K562 (cell line): ENCODE measurements around the gene RPL22L1. TPM values are rescaled to one million over a fixed set of nuclear protein-coding genes. Genes with fewer than 3 reads are reported as not detected.

Experiments
- ATAC-seq: fragments of 200-7000 bp; cut with Tn5 transposase; 3 replicates; pipeline ENCODE4 v1.9.1; 2020; ENCODE audit warnings: moderate library complexity
- BruUV-seq: library from RNA; stranded (reverse); fragments of 400-500 nt; replicated peaks from 2 replicates; lab custom pipeline; 2021; lab: Mats Ljungman, UMichigan
- CTCF ChIA-PET: fragments of 300-600 bp; formaldehyde crosslinking; extraction: SDS; loops from one replicate; lab custom pipeline; 2021; ENCODE audit warnings: low intra/inter-chr PET ratio; lab: Yijun Ruan, JAX
- POLR2A ChIA-PET: fragments of 300-600, 350-650 bp; sonication (Branson Sonifier 250); formaldehyde crosslinking; extraction: SDS; loops from one replicate; lab custom pipeline; 2021; ENCODE audit warnings: antibody characterized with exemption, inconsistent platforms; lab: Yijun Ruan, JAX
- DNase-seq, 4 experiments: peaks; one replicate each; pipeline versions ENCODE4 v3.0.0 to v3.0.0-alpha.2; 2011 to 2018; ENCODE audit warnings: low spot score in 3 of 4, mixed read lengths in 3 of 4; ENCODE audit errors: extremely low read depth in 1 of 4
- FAIRE-seq: peaks from 2 replicates; lab custom pipeline; 2011; peaks lifted over from hg19 to GRCh38; lab: Jason Lieb, UNC
- H2AFZ ChIP-seq: 2 replicates; pipeline ENCODE4 v1.6.0; 2011; ENCODE audit warnings: low read depth, low read length, control low read depth, inconsistent platforms
- H3K27ac ChIP-seq: fragments of 200-600 bp; 3 replicates; pipeline ENCODE4 v1.8.0; 2011; ENCODE audit warnings: low read depth, mild to moderate bottlenecking, control low read depth, inconsistent platforms, low read length, moderate library complexity, mixed read lengths; ENCODE audit errors: extremely low read depth
- H3K27me3 ChIP-seq, 2 experiments: fragments of 300-600 bp in 1 of 2; 2 replicates in 1 of 2; 3 replicates in 1 of 2; pipeline versions ENCODE4 v1.6.0 to v1.8.0; 2011; ENCODE audit warnings: inconsistent platforms in 2 of 2, low read length in 2 of 2, mild to moderate bottlenecking in 1 of 2, mixed read lengths in 1 of 2, moderate library complexity in 1 of 2; ENCODE audit not compliant: control insufficient read depth in 2 of 2, insufficient read depth in 2 of 2
- H3K36me3 ChIP-seq: fragments of 300-600 bp; 3 replicates; pipeline ENCODE4 v1.8.0; 2011; ENCODE audit warnings: mild to moderate bottlenecking, low read length, inconsistent platforms; ENCODE audit not compliant: control insufficient read depth, insufficient read depth
- H3K4me1 ChIP-seq, 2 experiments: fragments of 200-600 bp in 1 of 2; replicated peaks in 1 of 2; 2 replicates in 1 of 2; 3 replicates in 1 of 2; pipeline versions ENCODE4 v1.5.1 to v1.8.0; 2011; ENCODE audit warnings: inconsistent platforms in 2 of 2, low read length in 2 of 2, mild to moderate bottlenecking in 1 of 2, mixed read lengths in 1 of 2, moderate library complexity in 1 of 2; ENCODE audit not compliant: control insufficient read depth in 2 of 2, insufficient read depth in 2 of 2
- H3K4me2 ChIP-seq: 2 replicates; pipeline ENCODE4 v1.6.1; 2011; ENCODE audit warnings: low read length, control low read depth, inconsistent platforms, mixed read lengths; ENCODE audit not compliant: insufficient read depth
- H3K4me3 ChIP-seq: fragments of 200-600 bp; sonication (generic), shearing (Covaris generic); 2 replicates; pipeline ENCODE4 v1.5.1; 2016; ENCODE audit warnings: control low read depth, inconsistent platforms
- H3K79me2 ChIP-seq: fragments of 200-600 bp; 3 replicates; pipeline ENCODE4 v1.8.0; 2011; ENCODE audit warnings: low read length, inconsistent platforms; ENCODE audit not compliant: control insufficient read depth, insufficient read depth
- H3K9ac ChIP-seq, 2 experiments: 2 replicates each; pipeline versions ENCODE4 v1.6.0 to v1.6.1; 2011; ENCODE audit warnings: low read depth in 2 of 2, low read length in 2 of 2, control low read depth in 1 of 2, inconsistent platforms in 1 of 2, mild to moderate bottlenecking in 1 of 2, mixed read lengths in 1 of 2; ENCODE audit not compliant: insufficient read depth in 1 of 2
- H3K9me1 ChIP-seq: one replicate; pipeline ENCODE4 v1.6.0; 2011; ENCODE audit warnings: inconsistent platforms, mild to moderate bottlenecking, low read length, moderate library complexity; ENCODE audit not compliant: control insufficient read depth, insufficient read depth
- H3K9me3 ChIP-seq: replicated peaks from 2 replicates; pipeline ENCODE4 v1.5.1; 2011; ENCODE audit warnings: low read depth, low read length, inconsistent platforms; ENCODE audit not compliant: control insufficient read depth, insufficient read depth
- H4K20me1 ChIP-seq: replicated peaks from 2 replicates; pipeline ENCODE4 v1.6.1; 2011; ENCODE audit warnings: low read length, inconsistent platforms, mixed read lengths; ENCODE audit not compliant: control insufficient read depth, insufficient read depth
- CREM ChIP-seq: IDR thresholded peaks from 2 replicates; pipeline ENCODE4 v1.6.1; 2014; ENCODE audit warnings: antibody characterized with exemption, low read depth
- DPF2 ChIP-seq: fragments of 450-650 bp; IDR thresholded peaks from 2 replicates; pipeline ENCODE4 v1.6.1; 2016
- ESRRA ChIP-seq: fragments of 450-650 bp; IDR thresholded peaks from 2 replicates; pipeline ENCODE4 v1.6.1; 2014; ENCODE audit warnings: low read depth, mild to moderate bottlenecking, moderate library complexity, borderline replicate concordance
- GABPB2 ChIP-seq: fragments of 250-450 bp; sonication (Bioruptor Pico); conservative IDR thresholded peaks from 2 replicates; pipeline ENCODE4 v1.5.1; 2021; ENCODE audit warnings: mild to moderate bottlenecking
- HDAC8 ChIP-seq: fragments of 450-650 bp; IDR thresholded peaks from 2 replicates; pipeline ENCODE4 v1.6.1; 2016; ENCODE audit warnings: mild to moderate bottlenecking, missing genetic modification characterization, moderate library complexity, missing compliant biosample characterization
- IRF9 ChIP-seq: fragments of 450-650 bp; IDR thresholded peaks from 2 replicates; pipeline ENCODE4 v1.6.1; 2016; ENCODE audit warnings: missing biosample characterization, missing genetic modification characterization
- MECOM ChIP-seq: fragments of 250-450 bp; sonication (Bioruptor Pico); IDR thresholded peaks from 2 replicates; pipeline ENCODE4 v1.8.0; 2022; ENCODE audit warnings: inconsistent platforms
- NR2C1 ChIP-seq, 2 experiments: fragments of 450-650 bp; IDR thresholded peaks; 2 replicates each; pipeline ENCODE4 v1.6.1; 2017; ENCODE audit warnings: mild to moderate bottlenecking in 2 of 2, antibody characterized with exemption in 1 of 2, inconsistent platforms in 1 of 2, missing compliant biosample characterization in 1 of 2, missing genetic modification characterization in 1 of 2
- PML ChIP-seq: IDR thresholded peaks from 2 replicates; pipeline ENCODE4 v1.6.1; 2012; ENCODE audit warnings: low read length, inconsistent platforms
- POLR2A ChIP-seq: fragments of 450-650 bp; conservative IDR thresholded peaks from 2 replicates; pipeline ENCODE4 v1.6.1; 2016
- PRPF4 ChIP-seq: fragments of 200-400 bp; formaldehyde crosslinking; IDR thresholded peaks from one replicate; pipeline ENCODE4 v1.6.1; 2017; ENCODE audit warnings: low read length, low read depth, mild to moderate bottlenecking; ENCODE audit not compliant: insufficient read depth, poor library complexity, severe bottlenecking
- SLC30A9 ChIP-seq: fragments of 250-450 bp; sonication (Bioruptor Pico); IDR thresholded peaks from 2 replicates; pipeline ENCODE4 v1.8.0; 2022; ENCODE audit warnings: mild to moderate bottlenecking, moderate library complexity
- TGIF2 ChIP-seq: sonication (generic); formaldehyde crosslinking; IDR thresholded peaks from 2 replicates; pipeline ENCODE4 v1.8.1; 2022; ENCODE audit warnings: mild to moderate bottlenecking, missing genetic modification reagents, moderate library complexity
- ZBED1 ChIP-seq: IDR thresholded peaks from 2 replicates; pipeline ENCODE4 v1.6.1; 2014
- ZNF133 ChIP-seq: fragments of 250-450 bp; sonication (Bioruptor Pico); IDR thresholded peaks from 2 replicates; pipeline ENCODE4 v1.4.0; 2020; ENCODE audit warnings: mild to moderate bottlenecking
- WGBS: fragments of 100-300 bp; shearing (Covaris generic); methylation state at CpG from one replicate; pipeline ENCODE4 v1.1.6; 2016; ENCODE audit warnings: low coverage, mixed read lengths; ENCODE audit not compliant: insufficient coverage; ENCODE audit errors: missing lambda C conversion rate; 5-methylcytosine and 5-hydroxymethylcytosine counted together
- in situ Hi-C: fragments of 300-500 bp; cut with MboI; formaldehyde crosslinking; loops from 4 replicates; pipeline ENCODE4 v1.15.0; 2018; ENCODE audit warnings: inconsistent platforms, mixed read lengths
- intact Hi-C: fragments of 100-400 bp; cut with micrococcal nuclease; formaldehyde crosslinking; loops from 2 replicates; pipeline ENCODE4 v1.14.2; 2022
- polyA plus RNA-seq, 8 experiments: library from polyadenylated mRNA; depleted of rRNA in 4 of 8; stranded (reverse) in 5 of 8; unstranded in 3 of 8; fragments of >200 nt; fragmentation: Nextera tagmentation in 2 of 8; fragmentation: Illumina TruSeq in 1 of 8; extraction: Ambion mirVana in 2 of 8; extraction: Trizol in 1 of 8; gene quantifications; 2 replicates each; pipeline versions ENCODE4 v1.2.1 to v1.2.3, GENCODE V29; 2011 to 2014; ENCODE audit warnings: inconsistent platforms in 1 of 8, missing spikeins in 1 of 8
- total RNA-seq, 7 experiments: library from RNA; depleted of rRNA in 6 of 7; stranded (reverse); fragments of >200 nt in 6 of 7; fragmentation: Illumina TruSeq in 2 of 7; extraction: Trizol in 2 of 7; gene quantifications; 2 replicates each; pipeline versions ENCODE4 v1.2.1 to v1.2.3, GENCODE V29; 2011 to 2021; ENCODE audit warnings: low replicate concordance in 1 of 7
- TF ChIP-seq, protein P1 (sequence below): fragments of 250-450 bp; sonication (Bioruptor Pico); IDR thresholded peaks from 2 replicates; pipeline ENCODE4 v1.6.1; 2021; ENCODE audit warnings: mild to moderate bottlenecking
- TF ChIP-seq, protein P2 (sequence below): sonication (generic); formaldehyde crosslinking; IDR thresholded peaks from 2 replicates; pipeline ENCODE4 v1.9.0; 2022; ENCODE audit warnings: mild to moderate bottlenecking, missing genetic modification reagents

RPL22L1 gene
- total and polyA plus RNA-seq, 9 of the 15 experiments (the other 6 are each of a cell fraction or from before 2014, with no cell fraction given) = 53.9 to 198 (median 108) TPM

DNA sequence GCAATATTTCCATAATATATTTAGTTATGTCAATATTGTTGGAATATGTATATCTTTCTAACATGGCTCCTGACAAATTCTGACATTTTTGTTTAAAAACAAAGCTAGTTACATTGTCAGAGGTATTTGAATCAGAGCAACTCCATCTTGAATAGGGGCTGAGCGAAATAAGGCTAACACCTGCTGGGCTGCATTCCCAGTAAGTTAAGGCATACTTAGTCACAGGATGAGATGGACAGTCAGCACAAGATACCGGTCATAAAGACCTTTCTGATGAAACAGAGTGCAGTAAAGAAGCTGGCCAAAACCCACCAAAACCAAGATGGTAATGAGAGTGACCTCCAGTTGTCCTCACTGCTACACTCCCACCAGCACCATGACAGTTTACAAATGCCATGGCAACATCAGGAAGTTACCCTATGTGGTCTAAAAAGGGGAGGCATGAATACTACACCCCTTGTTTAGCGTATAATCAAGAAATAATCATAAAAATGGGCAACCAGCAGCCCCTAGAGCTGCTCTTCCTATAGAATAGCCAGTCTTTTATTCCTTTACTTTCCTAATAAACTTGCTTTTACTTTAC lies 30.4 kb downstream of the RPL22L1 start (continued):
- TF ChIP-seq NR2C1 (IDR thresholded peaks at IDR 0.05) = no peak
- TF ChIP-seq NR2C1 (tag; IDR thresholded peaks at IDR 0.05) = 0 out of 2 replicates have a peak, but pooled peaks have one; percentile 16
- TF ChIP-seq HDAC8 (tag) = 0 out of 2 replicates have a peak, but pooled peaks have one; percentile 52
- TF ChIP-seq, protein P1, sequence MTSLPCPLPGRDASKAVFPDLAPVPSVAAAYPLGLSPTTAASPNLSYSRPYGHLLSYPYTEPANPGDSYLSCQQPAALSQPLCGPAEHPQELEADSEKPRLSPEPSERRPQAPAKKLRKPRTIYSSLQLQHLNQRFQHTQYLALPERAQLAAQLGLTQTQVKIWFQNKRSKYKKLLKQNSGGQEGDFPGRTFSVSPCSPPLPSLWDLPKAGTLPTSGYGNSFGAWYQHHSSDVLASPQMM (CRISPR knock-in tag) = no peak
- 0 out of 2 replicates have a peak, but pooled peaks have one; percentile 12 for TF ChIP-seq MECOM (CRISPR knock-in tag)
- no peak for TF ChIP-seq DPF2
- TF ChIP-seq CREM = no peak
- TF ChIP-seq ZBED1 = no peak
- TF ChIP-seq ESRRA = peak; percentile 65; the same call in 1 of the 2 replicates

DNA sequence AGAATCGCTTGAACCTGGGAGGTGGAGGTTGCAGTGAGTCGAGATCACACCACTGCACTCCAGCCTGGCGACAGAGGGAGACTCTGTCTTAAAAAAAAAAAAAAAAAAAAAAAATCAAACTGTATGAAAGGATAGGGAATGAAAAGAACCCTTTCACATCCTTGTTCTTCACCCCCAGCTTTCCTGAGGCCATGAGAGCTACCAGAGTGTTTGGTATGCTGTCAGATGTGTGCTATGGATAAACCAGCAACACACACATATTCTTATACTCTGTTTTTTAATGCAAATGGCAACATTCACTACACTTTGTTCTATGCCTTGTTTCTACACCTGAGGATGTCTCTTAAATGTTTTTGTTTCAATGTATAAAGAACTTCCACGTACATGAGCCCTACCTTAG lies 33.5 kb downstream of the RPL22L1 start:
- Histone ChIP-seq H2AFZ (no peak overlapping the region), H4K20me1 (no peaks in the 10 kb centered on the region), H3K9me1 (no peaks in the 10 kb centered on the region), H3K4me1 (no peaks in the 10 kb centered on the region; a peak in 1 of 5 replicates), H3K27me3 (no peaks in the 10 kb centered on the region), H3K9ac (no peak overlapping the region), H3K27ac (no peak overlapping the region), H3K9me3 (no peaks in the 10 kb centered on the region), H3K4me2 (no peak overlapping the region), H3K36me3 (no peaks in the 10 kb centered on the region), H3K4me3 (no peak overlapping the region), H3K79me2 (no peaks in the 10 kb centered on the region)
- intact Hi-C loops = no loop called here
- WGBS = 61% methylated on average over 2 of the region's 4 CpGs
- no peak for FAIRE-seq
- no peak for DNase-seq
- in situ Hi-C loops = no loop called here
- no TSS peak for BruUV-seq
- TF ChIP-seq TGIF2 = no peak
- no peak for TF ChIP-seq PRPF4
- no peak for TF ChIP-seq GABPB2 (CRISPR knock-in tag)
- TF ChIP-seq, protein P2, sequence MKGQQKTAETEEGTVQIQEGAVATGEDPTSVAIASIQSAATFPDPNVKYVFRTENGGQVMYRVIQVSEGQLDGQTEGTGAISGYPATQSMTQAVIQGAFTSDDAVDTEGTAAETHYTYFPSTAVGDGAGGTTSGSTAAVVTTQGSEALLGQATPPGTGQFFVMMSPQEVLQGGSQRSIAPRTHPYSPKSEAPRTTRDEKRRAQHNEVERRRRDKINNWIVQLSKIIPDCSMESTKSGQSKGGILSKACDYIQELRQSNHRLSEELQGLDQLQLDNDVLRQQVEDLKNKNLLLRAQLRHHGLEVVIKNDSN (CRISPR knock-in tag) = no peak
- no peak for TF ChIP-seq PML
- no peak for TF ChIP-seq CREM
- TF ChIP-seq ZNF133 (CRISPR knock-in tag) = no peak
- TF ChIP-seq POLR2A = no peak
- TF ChIP-seq SLC30A9 (CRISPR knock-in tag) = no peak
- no peak for TF ChIP-seq IRF9 (tag)
- POLR2A ChIA-PET = interaction anchor here (0.6 kb wide), 1 partner anchor 9 kb away, joined by 3 read pairs; no protein-coding TSS in a partner anchor
- CTCF ChIA-PET = no interaction called here
- ATAC-seq = no peak
